Measurements from ENCODE around the gene NUTF2. TPM values are rescaled to one million over a fixed set of nuclear protein-coding genes. Genes with fewer than 3 reads are reported as not detected.

Gene NUTF2
- total RNA-seq, 1 donor from 2014 or later, result 131 TPM

DNA sequence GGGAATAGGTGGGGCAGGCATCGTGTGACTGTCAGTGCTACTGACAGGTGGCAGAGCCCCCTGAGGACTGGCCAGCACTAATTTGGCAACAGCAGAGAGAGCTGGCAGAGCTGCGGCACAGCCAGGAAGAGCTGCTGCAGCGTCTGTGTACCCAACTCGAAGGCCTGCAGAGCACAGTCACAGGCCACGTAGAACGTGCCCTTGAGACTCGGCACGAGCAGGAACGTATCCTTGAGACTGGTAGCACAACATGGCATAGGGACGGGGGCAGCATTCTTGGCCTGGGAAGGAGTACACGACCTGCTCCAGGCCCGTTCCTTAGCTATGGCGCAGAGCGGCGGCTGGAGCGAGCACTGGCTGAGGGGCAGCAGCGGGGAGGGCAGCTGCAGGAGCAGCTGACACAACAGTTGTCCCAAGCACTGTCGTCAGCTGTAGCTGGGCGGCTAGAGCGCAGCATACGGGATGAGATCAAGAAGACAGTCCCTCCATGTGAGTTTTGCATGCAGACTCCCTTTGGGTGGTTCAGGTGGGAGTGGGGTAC, 35.0 kb downstream of the NUTF2 start:
- no peak overlapping the region for H3K4me3 ChIP-seq
- no peak for DNase-seq (ENCODE audit: extremely low spot score in 2 of 2)
- intact Hi-C loops (cut with DNase I), result loop anchor here (5.0 kb wide), 1 partner anchor 46 kb away; no protein-coding TSS in a partner anchor
- peaks cover 12% of the 10 kb centered on the region for H3K4me1 ChIP-seq
- no peaks in the 10 kb centered on the region for H3K27me3 ChIP-seq
- no peak overlapping the region for H3K27ac ChIP-seq
- TF ChIP-seq CTCF (IDR thresholded peaks at IDR 0.05) (no peak), POLR2A (IDR thresholded peaks at IDR 0.05) (no peak), POLR2AphosphoS5 (IDR thresholded peaks at IDR 0.05; ENCODE audit: insufficient read depth in 1 of 2, low read depth in 1 of 2) (no peak)
- peaks cover 4 to 72% of the 10 kb centered on the region in 2 donors for H3K36me3 ChIP-seq
- H3K9me3 ChIP-seq, result no peaks in the 10 kb centered on the region

DNA sequence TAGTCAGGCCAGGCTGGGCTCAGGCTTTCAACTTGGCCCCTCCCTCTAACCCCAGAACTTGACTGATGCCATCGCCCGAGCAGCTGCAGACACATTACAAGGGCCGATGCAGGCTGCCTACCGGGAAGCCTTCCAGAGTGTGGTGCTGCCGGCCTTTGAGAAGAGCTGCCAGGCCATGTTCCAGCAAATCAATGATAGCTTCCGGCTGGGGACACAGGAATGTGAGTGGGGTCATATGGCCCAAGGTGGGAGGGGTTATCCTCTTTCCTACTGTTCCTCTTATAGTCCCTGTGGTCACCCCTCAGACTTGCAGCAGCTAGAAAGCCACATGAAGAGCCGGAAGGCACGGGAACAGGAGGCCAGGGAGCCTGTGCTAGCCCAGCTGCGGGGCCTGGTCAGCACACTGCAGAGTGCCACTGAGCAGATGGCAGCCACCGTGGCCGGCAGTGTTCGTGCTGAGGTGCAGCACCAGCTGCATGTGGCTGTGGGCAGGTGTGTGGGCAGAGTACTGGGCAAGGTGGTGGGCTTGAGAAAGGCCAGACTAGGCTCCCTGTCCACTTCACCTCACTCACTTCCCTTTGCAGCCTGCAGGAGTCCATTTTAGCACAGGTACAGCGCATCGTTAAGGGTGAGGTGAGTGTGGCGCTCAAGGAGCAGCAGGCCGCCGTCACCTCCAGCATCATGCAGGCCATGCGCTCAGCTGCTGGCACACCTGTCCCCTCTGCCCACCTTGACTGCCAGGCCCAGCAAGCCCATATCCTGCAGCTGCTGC, 35.8 kb downstream of the NUTF2 start:
- Histone ChIP-seq H3K36me3 (peaks cover 4 to 63% of the 10 kb centered on the region in 2 donors), H3K4me1 (peaks cover 12% of the 10 kb centered on the region), H3K4me3 (no peak overlapping the region), H3K9me3 (no peaks in the 10 kb centered on the region), H3K27ac (no peak overlapping the region), H3K27me3 (no peaks in the 10 kb centered on the region)
- intact Hi-C loops (cut with DNase I), result loop anchor here (5.0 kb wide), 1 partner anchor 45 kb away; no protein-coding TSS in a partner anchor
- DNase-seq (ENCODE audit: extremely low spot score in 2 of 2), result peak in 1 of 2 donors; percentile 67
- TF ChIP-seq POLR2AphosphoS5 (IDR thresholded peaks at IDR 0.05; ENCODE audit: insufficient read depth in 1 of 2, low read depth in 1 of 2) (no peak), CTCF (IDR thresholded peaks at IDR 0.05) (no peak), POLR2A (IDR thresholded peaks at IDR 0.05) (no peak)

GRCh38 chr16:67883146-67883871, 36.6 kb downstream of the NUTF2 start:
- Histone ChIP-seq H3K4me1 (peaks cover 12% of the 10 kb centered on the region), H3K27me3 (no peaks in the 10 kb centered on the region), H3K36me3 (peaks cover 4 to 55% of the 10 kb centered on the region in 2 donors), H3K27ac (no peak overlapping the region), H3K4me3 (no peak overlapping the region), H3K9me3 (no peaks in the 10 kb centered on the region)
- TF ChIP-seq POLR2A (IDR thresholded peaks at IDR 0.05) (no peak), POLR2AphosphoS5 (IDR thresholded peaks at IDR 0.05; ENCODE audit: insufficient read depth in 1 of 2, low read depth in 1 of 2) (no peak), CTCF (IDR thresholded peaks at IDR 0.05) (no peak)
- peak; percentile 75 to 77 for DNase-seq (ENCODE audit: extremely low spot score in 2 of 2)
- intact Hi-C loops (cut with DNase I), result loop anchor here (5.0 kb wide), 1 partner anchor 44 kb away; no protein-coding TSS in a partner anchor

GRCh38 chr16:67883872-67884261, 37.1 kb downstream of the NUTF2 start:
- Histone ChIP-seq H3K27ac (peak overlapping the region; percentile 30), H3K36me3 (peaks cover 2 to 50% of the 10 kb centered on the region in 2 donors), H3K9me3 (no peaks in the 10 kb centered on the region), H3K4me3 (no peak overlapping the region), H3K4me1 (peaks cover 12% of the 10 kb centered on the region), H3K27me3 (no peaks in the 10 kb centered on the region)
- intact Hi-C loops (cut with DNase I), result loop anchor here (5.0 kb wide), 1 partner anchor 43 kb away; no protein-coding TSS in a partner anchor
- no peak for TF ChIP-seq POLR2A (IDR thresholded peaks at IDR 0.05)
- TF ChIP-seq CTCF (IDR thresholded peaks at IDR 0.05), result peak; percentile 46 to 84 (median 69)
- peak in 1 of 2 donors; percentile 23 for TF ChIP-seq POLR2AphosphoS5 (IDR thresholded peaks at IDR 0.05; ENCODE audit: insufficient read depth in 1 of 2, low read depth in 1 of 2)
- DNase-seq (ENCODE audit: extremely low spot score in 2 of 2), result peak in 1 of 2 donors; percentile 77

Data from vagina (tissue), 2 donors.